ENCODE data around the gene KREMEN2. TPM values are rescaled to one million over a fixed set of nuclear protein-coding genes. Genes with fewer than 3 reads are reported as not detected.

Gene KREMEN2
- total and polyA plus RNA-seq, 9 of the 15 experiments (the other 6 are each of a cell fraction or from before 2014, with no cell fraction given) = 0.04 to 7.7 (median 1.5) TPM; not detected in 1

GRCh38 chr16:3004781-3005284, 40.8 kb downstream of the KREMEN2 start (continued):
- no peak for TF ChIP-seq FOS (IDR thresholded peaks at IDR 0.05; ENCODE audit: extremely low read depth, insufficient read length)
- no peak for TF ChIP-seq NFYB (IDR thresholded peaks at IDR 0.05; ENCODE audit: extremely low read depth, insufficient read length)
- no peak for TF ChIP-seq PHTF2 (CRISPR knock-in tag; IDR thresholded peaks at IDR 0.05)
- no peak for TF ChIP-seq C11orf30 (IDR thresholded peaks at IDR 0.05; ENCODE audit: low read depth)
- no peak for TF ChIP-seq ZNF3 (CRISPR knock-in tag; IDR thresholded peaks at IDR 0.05)
- TF ChIP-seq ZNF174 (CRISPR knock-in tag; IDR thresholded peaks at IDR 0.05) = no peak
- no peak for TF ChIP-seq MAFF (IDR thresholded peaks at IDR 0.05; ENCODE audit: low read length)
- no peak for TF ChIP-seq HOMEZ (CRISPR knock-in tag; IDR thresholded peaks at IDR 0.05)
- TF ChIP-seq JUNB (CRISPR knock-in tag; conservative IDR thresholded peaks at IDR 0.05) = no peak
- TF ChIP-seq ZNF780A (CRISPR knock-in tag; IDR thresholded peaks at IDR 0.05) = no peak
- TF ChIP-seq CXXC5 (CRISPR knock-in tag; IDR thresholded peaks at IDR 0.05) = peak; percentile 36
- no peak for TF ChIP-seq U2AF2 (optimal IDR thresholded peaks at IDR 0.05; ENCODE audit: low read depth, low read length)
- TF ChIP-seq HDAC3 (IDR thresholded peaks at IDR 0.05; ENCODE audit: borderline replicate concordance, partially characterized antibody) = no peak
- TF ChIP-seq POLR3G (IDR thresholded peaks at IDR 0.05; ENCODE audit: extremely low read depth, insufficient read length, insufficient replicate concordance) = no peak
- TF ChIP-seq GABPB2 (CRISPR knock-in tag; conservative IDR thresholded peaks at IDR 0.05) = no peak
- no peak for TF ChIP-seq SIN3A (IDR thresholded peaks at IDR 0.05; ENCODE audit: borderline replicate concordance in 2 of 2, control insufficient read depth in 1 of 2, low read depth in 2 of 2, low read length in 2 of 2)
- TF ChIP-seq HMGN3 (IDR thresholded peaks at IDR 0.05; ENCODE audit: borderline replicate concordance, extremely low read depth, insufficient read length, low read depth, low read length) = no peak
- no peak for TF ChIP-seq ZNF140 (CRISPR knock-in tag; IDR thresholded peaks at IDR 0.05)
- no peak for TF ChIP-seq ZBTB2 (IDR thresholded peaks at IDR 0.05)
- TF ChIP-seq HOXB6 (CRISPR knock-in tag; IDR thresholded peaks at IDR 0.05; ENCODE audit: borderline replicate concordance) = no peak
- no peak for TF ChIP-seq MCM7 (IDR thresholded peaks at IDR 0.05)
- no peak for TF ChIP-seq EZH2 (IDR thresholded peaks at IDR 0.05; ENCODE audit: borderline replicate concordance, low read depth, low read length)
- no peak for TF ChIP-seq ZNF324 (CRISPR knock-in tag; IDR thresholded peaks at IDR 0.05)
- no peak for TF ChIP-seq ATF3 (IDR thresholded peaks at IDR 0.05)
- no peak for TF ChIP-seq ATF3 (CRISPR knock-in tag; conservative IDR thresholded peaks at IDR 0.05)
- TF ChIP-seq ZNF436 (CRISPR knock-in tag; IDR thresholded peaks at IDR 0.05) = no peak

Data from K562 (cell line).